CD4-positive, alpha-beta T cell treated with Interleukin-2 at 100 ng/mL for 4 hours (primary cell): ENCODE data around the gene AURKAIP1.

Experiments used
- DNase-seq: peaks from one replicate; pipeline ENCODE4 v3.0.0-alpha.2; 2020; ENCODE audit warnings: low spot score

Gene AURKAIP1

DNA sequence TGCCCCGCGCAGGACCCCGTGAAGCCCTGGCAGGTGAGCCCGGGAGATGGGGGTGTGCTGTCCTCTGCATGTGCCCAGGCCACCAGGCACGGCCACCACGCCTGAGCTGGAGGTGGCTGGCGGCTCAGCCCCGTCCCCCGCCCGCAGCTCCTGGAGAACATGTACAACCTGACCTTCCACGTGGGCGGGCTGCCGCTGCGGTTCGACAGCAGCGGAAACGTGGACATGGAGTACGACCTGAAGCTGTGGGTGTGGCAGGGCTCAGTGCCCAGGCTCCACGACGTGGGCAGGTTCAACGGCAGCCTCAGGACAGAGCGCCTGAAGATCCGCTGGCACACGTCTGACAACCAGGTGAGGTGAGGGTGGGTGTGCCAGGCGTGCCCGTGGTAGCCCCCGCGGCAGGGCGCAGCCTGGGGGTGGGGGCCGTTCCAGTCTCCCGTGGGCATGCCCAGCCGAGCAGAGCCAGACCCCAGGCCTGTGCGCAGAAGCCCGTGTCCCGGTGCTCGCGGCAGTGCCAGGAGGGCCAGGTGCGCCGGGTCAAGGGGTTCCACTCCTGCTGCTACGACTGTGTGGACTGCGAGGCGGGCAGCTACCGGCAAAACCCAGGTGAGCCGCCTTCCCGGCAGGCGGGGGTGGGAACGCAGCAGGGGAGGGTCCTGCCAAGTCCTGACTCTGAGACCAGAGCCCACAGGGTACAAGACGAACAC, 42.1 kb downstream of the AURKAIP1 start:
- DNase-seq: no peak

DNA sequence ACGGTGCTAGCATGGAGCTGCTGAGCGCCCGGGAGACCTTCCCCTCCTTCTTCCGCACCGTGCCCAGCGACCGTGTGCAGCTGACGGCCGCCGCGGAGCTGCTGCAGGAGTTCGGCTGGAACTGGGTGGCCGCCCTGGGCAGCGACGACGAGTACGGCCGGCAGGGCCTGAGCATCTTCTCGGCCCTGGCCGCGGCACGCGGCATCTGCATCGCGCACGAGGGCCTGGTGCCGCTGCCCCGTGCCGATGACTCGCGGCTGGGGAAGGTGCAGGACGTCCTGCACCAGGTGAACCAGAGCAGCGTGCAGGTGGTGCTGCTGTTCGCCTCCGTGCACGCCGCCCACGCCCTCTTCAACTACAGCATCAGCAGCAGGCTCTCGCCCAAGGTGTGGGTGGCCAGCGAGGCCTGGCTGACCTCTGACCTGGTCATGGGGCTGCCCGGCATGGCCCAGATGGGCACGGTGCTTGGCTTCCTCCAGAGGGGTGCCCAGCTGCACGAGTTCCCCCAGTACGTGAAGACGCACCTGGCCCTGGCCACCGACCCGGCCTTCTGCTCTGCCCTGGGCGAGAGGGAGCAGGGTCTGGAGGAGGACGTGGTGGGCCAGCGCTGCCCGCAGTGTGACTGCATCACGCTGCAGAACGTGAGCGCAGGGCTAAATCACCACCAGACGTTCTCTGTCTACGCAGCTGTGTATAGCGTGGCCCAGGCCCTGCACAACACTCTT, 42.8 kb downstream of the AURKAIP1 start:
- DNase-seq: no peak

DNA sequence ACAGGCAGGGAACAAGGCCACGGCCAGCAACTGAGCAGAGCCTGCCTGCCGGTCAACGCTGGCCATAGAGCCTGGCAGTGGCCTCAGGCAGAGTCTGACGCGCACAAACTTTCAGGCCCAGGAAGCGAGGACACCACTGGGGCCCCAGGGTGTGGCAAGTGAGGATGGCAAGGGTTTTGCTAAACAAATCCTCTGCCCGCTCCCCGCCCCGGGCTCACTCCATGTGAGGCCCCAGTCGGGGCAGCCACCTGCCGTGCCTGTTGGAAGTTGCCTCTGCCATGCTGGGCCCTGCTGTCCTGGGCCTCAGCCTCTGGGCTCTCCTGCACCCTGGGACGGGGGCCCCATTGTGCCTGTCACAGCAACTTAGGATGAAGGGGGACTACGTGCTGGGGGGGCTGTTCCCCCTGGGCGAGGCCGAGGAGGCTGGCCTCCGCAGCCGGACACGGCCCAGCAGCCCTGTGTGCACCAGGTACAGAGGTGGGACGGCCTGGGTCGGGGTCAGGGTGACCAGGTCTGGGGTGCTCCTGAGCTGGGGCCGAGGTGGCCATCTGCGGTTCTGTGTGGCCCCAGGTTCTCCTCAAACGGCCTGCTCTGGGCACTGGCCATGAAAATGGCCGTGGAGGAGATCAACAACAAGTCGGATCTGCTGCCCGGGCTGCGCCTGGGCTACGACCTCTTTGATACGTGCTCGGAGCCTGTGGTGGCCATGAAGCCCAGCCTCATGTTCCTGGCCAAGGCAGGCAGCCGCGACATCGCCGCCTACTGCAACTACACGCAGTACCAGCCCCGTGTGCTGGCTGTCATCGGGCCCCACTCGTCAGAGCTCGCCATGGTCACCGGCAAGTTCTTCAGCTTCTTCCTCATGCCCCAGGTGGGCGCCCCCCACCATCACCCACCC, 43.7 kb downstream of the AURKAIP1 start, which contains the start of gene TAS1R3:
Gene TAS1R3, plus strand, starts transcription at position 213 of the 898 bp plus-strand sequence. Its CDS starts 66 bp downstream, at position 279.
- no peak for DNase-seq

DNA sequence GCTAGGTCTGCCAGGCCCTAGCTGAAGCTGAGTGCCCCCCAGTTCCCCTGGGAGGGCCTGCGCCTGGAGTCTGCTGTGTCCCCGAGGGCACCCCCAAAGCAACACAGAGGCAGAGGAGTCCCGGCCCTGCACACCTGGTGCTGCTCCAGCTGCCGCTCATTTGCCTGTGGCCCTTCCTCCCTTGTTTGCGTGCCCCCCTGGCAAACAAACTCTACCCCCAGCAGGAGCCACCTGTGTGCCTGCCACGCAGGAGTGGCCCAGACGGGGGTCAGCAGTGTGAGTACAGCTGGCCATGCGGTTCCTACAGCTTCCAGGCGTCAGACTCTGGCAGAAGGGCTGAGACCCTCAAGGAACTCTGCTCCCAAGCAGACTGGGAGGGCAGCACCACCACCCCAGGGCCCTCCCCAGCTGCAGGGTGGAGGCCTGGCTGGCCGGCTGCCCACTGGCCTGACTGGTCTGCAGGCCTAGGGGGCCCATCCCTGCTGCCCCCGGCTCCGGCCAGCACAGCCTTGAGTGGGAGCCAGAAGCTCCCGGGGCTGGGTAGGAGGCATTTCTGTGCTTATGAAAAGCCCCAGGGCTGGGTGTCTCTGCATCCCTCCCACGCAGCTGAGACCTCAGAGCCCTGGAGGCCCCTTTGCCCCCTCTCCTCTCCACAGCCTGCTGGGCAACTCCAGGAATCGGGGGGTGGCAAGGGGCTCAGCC, 44.5 kb downstream of the AURKAIP1 start:
- DNase-seq: no peak

DNA sequence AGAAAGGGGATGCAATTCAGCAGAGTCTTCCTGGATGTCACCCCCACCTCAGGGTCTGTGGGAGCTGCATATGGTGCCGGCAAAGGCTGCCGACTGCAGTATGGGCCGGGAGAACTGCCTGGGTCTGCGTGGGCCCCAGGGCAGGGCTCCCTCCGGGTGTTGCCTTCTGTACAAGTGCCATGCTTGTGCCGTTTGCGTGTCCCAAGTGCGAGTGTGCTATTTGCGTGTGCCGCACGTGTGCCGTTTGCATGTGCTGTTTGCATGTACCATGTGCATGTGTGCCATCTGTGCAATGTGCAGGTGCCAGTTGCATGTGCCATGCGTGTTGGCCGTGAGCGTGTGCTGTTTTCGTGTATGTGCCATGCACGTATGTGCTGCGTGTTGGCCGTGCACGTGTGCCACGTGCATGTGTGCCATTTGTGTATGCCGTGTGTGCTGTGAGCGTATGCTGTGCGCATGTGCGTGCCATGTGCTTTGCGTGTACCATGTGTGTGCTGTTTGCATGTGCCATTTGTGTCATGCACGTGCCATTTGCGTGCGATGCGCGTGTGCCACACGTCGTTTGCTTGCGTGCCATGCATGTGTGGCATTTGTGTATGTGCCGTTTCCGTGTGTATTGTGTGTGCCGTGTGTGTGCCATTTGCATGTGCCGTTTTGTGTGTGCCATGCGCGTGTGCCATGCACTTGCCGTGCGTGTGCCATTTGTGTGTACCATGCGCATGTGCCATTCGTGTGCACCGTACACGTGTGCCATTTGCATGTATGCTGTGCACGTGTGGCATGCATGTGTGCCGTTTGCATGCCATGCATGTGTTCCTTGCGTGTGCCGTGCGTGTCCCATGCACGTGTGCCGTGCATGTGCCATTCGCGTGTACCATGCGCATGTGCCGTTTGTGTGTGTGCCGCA, 45.5 kb downstream of the AURKAIP1 start:
- DNase-seq: no peak

DNA sequence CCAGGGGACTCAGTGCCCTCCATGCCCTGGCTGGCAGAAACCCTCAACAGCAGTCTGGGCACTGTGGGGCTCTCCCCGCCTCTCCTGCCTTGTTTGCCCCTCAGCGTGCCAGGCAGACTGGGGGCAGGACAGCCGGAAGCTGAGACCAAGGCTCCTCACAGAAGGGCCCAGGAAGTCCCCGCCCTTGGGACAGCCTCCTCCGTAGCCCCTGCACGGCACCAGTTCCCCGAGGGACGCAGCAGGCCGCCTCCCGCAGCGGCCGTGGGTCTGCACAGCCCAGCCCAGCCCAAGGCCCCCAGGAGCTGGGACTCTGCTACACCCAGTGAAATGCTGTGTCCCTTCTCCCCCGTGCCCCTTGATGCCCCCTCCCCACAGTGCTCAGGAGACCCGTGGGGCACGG, 46.8 kb downstream of the AURKAIP1 start:
- no peak for DNase-seq

DNA sequence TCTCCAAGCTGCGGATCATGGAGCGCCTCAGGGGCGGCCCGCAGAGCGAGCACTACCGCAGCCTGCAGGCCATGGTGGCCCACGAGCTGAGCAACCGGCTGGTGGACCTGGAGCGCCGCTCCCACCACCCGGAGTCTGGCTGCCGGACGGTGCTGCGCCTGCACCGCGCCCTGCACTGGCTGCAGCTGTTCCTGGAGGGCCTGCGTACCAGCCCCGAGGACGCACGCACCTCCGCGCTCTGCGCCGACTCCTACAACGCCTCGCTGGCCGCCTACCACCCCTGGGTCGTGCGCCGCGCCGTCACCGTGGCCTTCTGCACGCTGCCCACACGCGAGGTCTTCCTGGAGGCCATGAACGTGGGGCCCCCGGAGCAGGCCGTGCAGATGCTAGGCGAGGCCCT, 47.7 kb downstream of the AURKAIP1 start:
- no peak for DNase-seq

DNA sequence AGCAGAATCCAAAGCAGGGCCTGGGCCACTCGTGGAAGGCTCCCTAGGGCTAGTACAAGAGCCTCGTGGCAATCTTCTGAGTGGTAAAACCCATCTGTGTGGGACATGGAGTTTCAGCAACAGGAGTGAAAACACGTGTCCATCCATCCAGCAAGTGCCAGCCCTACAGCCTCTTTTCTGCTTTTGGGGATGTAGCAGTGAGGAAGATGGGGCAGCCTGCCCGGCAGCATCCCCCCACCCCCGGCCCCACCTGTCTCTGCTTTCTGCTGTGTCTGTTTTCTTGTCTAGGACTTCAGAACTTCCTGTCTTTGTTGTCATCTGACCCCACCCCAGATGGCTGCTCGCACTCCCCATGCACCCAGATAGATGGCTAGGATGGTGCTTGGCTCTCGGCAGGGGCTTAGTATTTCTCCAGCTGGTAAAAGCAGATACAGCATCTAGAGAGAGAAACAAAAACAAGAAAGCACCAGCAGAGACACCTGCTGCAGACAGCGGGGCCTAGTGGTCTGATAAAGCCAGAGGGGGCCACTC, 48.9 kb downstream of the AURKAIP1 start:
- DNase-seq: no peak

DNA sequence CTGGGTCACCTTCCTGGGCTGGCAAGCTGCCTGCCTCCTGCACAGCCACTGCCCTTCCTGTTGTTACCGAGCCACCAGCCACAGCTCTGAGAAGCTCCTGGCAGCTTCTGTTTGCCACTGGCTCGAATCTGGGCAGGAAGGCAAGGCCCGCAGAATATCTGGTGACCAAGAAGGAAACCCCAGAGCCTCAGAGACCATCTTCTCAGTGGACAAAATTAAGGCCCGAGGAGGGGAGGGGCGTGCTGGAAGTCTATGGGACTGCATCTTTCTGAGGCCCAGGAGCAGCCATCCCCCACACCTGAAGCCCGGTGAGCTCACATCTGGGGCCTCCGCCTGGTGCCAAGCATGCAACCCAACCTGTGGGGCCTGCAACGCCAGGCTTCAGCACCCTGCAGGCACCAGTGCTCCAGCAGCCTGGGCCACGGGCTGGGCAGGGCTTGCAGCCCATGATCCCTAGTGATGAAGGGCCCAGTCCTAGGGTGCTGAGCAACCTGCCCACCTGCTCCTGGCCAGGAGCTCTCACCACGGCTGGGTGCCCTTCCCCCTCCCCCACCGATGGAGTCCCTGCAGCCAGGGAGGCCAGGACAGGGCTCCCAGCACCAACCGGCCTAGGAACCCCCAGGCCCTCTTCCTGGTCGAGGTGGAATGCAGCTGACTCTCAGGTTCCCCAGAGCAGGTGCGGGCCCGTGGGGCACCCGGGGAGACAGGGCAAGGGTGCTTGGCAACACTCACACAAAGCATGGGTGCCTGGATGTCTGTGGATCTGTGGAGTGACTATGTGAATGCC, 49.5 kb downstream of the AURKAIP1 start:
- peak; percentile 13 for DNase-seq

DNA sequence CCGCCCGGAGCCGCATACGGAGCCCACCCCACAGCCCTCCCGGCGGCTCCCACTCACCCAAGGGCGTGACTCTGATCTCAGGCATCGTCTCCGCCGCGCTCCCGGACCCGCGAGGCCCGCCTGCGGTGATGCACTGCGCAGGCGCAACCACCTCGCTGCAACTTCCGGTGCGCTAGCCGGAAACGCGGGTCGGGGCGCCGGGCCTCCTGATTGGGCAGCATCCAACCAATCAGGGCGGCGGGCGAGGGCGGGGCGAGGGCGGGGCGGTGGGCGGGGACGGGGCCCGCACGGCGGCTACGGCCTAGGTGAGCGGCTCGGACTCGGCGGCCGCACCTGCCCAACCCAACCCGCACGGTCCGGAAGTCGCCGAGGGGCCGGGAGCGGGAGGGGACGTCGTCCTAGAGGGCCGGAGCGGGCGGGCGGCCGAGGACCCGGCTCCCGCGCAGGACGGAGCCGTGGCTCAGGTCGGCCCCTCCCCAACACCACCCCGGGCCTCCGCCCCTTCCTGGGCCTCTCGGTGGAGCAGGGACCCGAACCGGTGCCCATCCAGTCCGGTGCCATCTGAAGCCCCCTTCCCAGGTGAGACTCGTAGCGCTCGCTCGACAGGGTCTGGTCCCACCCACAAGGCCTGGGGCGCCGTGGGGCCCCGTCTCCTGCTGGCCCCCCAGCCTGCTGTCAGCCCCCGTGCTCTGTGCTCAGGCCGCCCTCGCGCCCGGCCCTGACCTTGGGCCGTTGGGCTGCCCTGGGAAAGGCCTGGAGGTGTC, 50.3 kb downstream of the AURKAIP1 start, which contains the start of the genes CPTP and INTS11:
Gene CPTP, plus strand, starts transcription at position 279 of the 764 bp plus-strand sequence. CDS start 2,109 bp downstream, outside the sequence.
Gene INTS11, minus strand, starts transcription at position 137 of the 764 bp plus-strand sequence. Its CDS starts 52 bp downstream, at position 85.
- peak; percentile 95 for DNase-seq

DNA sequence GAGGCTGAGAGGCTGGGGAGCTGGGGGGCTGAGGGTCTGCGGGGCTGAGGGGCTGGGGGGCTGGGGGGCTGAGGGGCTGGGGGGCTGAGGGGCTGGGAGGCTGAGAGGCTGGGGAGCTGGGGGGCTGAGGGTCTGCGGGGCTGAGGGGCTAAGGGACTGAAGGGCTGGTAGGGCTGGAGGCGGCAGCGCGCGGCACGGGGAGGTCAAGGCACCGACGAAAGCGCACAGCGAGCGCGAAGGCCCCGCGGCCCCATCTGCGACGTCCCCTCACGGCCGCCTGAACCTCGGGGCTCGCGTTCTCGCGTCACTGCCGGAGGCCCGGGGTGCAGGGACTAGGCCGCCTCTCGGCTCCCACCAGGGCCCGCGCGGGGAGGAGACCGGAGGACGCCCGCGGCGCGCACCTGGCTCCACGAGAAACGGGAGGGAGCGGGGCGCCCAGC, 50.9 kb downstream of the AURKAIP1 start:
- no peak for DNase-seq
